Myocyte (in vitro differentiated cells): ENCODE results near the gene PIP4K2C. TPM values are rescaled to one million over a fixed set of nuclear protein-coding genes. Genes with fewer than 3 reads are reported as not detected.
A peak's percentile ranks its signal among the peaks of the same experiment; 100 is the strongest.

Source experiments
- DNase-seq: peaks from one replicate; pipeline ENCODE4 v3.0.0-alpha.2; 2012; ENCODE audit warnings: low read depth
- polyA plus RNA-seq: library from polyadenylated mRNA; unstranded; fragments of >200 nt; gene quantifications from one replicate; pipeline ENCODE4 v1.2.1, GENCODE V29; 2012; ENCODE audit warnings: missing spikeins
- total RNA-seq: library from RNA; depleted of rRNA; stranded (reverse); fragments of >200 nt; gene quantifications from 2 replicates; pipeline ENCODE4 v1.2.3, GENCODE V29; 2014

The PIP4K2C gene
- total RNA-seq = 15.4 and 20.2 TPM in 2 replicates
- polyA plus RNA-seq = 17.8 TPM

DNA sequence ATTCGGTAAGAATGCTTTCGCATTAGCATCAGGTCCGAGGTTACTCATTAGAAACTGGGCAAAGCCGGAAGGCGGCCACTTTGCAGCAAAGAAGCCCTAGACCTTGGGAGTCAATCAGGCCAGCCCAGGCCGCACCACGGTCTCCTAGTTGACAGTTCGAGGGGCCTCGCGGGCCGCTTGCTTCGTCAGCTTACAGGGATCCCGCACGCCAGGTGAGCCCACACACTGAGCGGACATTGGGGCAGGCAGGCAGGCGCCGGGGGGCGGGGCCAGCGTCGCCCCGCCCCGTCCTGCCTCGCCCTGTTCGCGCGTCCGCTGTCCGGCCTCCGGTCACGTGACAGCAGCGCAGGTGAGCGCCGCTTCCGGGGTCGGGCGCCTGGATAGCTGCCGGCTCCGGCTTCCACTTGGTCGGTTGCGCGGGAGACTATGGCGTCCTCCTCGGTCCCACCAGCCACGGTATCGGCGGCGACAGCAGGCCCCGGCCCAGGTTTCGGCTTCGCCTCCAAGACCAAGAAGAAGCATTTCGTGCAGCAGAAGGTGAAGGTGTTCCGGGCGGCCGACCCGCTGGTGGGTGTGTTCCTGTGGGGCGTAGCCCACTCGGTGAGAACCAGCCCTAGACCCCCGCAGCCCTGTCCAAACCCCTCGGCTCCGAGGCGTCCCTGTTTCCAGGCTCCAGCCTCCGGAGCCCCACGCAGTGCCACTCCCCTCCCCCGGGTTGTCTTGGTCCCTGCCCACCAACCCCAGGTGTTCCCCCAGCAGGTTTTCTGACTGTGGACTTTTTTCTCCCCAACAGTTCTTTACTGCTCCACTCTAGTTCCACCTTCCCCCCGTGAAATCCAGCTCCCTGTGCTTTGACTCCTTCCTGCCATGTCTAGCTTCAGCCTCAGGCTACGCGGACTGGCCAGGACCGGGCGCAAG is at the start of gene PIP4K2C:
Gene PIP4K2C (plus strand): TSS at position 329 of the 918 bp plus-strand sequence. CDS start 98 bp downstream, at position 427.
- peak; percentile 58 for DNase-seq

DNA sequence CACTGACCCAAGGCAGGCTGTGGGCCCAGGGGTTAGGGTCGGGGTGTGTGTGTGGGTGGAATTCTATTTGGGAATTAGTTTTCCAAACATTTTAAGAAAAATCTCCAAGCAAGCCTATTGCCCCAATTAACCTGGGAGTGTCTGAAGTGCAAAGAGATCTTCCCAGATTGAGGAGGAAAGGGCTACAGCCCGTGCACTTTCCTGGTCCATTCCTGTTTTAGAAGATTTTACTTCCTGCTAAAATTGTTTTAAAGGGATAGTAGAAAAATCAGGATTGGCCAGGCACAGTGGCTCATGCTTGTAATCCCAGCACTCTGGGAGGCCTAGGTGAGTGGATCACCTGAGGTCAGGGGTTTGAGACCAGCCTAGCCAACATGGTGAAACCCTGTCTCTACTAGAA is 49.3 kb upstream of the PIP4K2C start:
- DNase-seq = no peak

DNA sequence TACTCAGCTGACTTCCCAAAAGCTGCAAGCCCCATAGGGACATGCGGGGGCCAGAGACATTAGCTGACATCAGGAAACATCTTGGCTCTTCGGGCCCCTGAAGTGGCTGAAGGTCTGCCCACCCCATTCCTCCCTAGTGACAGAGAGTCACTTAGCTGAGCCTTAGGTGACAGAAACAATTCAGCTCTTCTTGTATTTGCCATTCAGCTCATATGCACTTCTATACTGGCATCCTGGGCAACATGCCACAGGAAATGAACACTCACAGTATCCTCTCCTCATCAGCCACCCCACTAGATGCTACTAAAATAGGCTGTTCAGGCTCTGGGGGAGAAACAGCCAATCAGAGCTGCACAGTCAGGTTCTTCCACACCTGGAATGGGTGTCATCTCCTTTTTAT is 47.4 kb upstream of the PIP4K2C start:
- no peak for DNase-seq

- DNase-seq = no peak
These were observed 45.1 kb upstream of the PIP4K2C start for GRCh38 chr12:57545809-57546437.

DNA sequence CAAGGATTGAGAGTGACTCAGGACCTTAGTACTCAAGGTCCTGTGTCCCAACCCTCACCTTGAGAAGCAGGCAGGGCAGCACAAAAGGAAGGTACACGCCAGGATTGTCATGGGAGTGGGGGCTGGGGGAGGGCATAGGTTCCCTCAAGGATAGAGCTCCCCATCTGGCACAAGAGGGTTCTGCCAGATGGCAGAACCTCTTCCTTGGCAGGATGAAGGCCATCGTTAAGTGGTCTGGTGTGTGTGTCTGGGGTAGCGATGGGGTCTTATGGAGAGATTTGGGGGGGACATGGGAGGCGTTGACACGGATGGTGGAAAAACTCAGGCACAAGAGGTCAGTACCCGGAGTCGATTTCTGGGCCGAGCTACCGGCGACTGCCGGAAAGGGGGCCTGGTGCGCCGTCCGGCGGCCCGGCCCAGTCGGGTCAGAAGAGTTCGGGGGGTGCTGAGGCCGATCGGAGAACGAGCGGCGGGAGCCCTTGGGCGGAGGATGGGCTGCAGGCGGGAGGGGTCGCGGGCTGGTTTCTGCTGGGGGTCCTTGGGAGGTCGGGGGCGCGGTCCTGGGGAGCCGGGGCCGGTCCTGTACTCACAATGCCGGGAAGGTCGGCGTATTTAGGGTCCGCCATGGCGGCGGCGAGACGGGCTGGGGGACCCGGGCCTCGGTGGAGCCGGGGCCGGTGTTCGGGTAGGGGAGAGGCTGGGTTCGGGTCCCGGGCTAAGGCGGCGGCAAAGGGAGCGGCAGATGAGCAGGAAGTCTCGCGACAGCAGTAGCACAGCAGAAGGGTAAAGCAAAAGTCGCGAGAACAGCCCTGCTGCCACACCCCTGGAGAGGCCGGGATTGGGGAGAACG is 44.3 kb upstream of the PIP4K2C start, which contains the start of gene DCTN2:
Gene DCTN2 (minus strand): TSS at position 755 of the 850 bp plus-strand sequence. CDS start 129 bp downstream, at position 626.
- DNase-seq = peak; percentile 99

- DNase-seq = no peak
These were observed 43.5 kb upstream of the PIP4K2C start for GRCh38 chr12:57547288-57548012.

DNA sequence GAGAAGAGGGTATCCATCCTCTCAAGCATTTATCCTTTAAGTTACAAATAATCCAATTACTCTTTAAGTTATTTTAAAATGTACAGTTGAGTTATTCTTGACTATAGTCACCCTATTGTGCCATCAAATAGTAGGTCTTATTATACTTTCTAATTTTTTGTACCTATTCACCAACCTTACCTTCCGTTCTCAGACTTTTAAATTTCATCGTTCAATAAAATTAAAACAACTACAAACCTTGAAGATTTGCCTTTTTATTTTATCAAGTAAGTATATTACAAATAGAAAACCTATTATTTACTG is 43.0 kb upstream of the PIP4K2C start:
- no peak for DNase-seq

DNA sequence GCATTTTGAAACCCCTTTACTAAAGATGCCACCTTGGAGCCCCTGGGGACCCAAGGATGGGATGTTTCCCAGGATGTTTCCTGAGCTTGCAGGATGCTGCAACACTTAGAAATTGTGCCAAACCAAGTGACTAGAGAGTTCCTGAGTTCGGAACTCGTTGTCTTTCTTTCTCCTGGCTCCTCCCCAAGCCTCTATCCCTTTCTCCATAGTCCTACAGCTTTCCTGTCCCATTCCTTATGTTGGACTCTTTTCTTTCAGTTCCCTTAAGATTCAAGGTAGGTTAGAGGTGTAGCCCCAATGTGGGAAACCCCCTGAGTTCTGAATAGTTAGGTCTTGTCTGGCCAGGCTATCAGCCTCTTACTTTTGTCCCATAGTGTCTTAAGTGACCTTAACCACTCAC is 42.5 kb upstream of the PIP4K2C start:
- DNase-seq = no peak

- DNase-seq = no peak
These were observed 41.6 kb upstream of the PIP4K2C start for GRCh38 chr12:57549203-57549908.

DNA sequence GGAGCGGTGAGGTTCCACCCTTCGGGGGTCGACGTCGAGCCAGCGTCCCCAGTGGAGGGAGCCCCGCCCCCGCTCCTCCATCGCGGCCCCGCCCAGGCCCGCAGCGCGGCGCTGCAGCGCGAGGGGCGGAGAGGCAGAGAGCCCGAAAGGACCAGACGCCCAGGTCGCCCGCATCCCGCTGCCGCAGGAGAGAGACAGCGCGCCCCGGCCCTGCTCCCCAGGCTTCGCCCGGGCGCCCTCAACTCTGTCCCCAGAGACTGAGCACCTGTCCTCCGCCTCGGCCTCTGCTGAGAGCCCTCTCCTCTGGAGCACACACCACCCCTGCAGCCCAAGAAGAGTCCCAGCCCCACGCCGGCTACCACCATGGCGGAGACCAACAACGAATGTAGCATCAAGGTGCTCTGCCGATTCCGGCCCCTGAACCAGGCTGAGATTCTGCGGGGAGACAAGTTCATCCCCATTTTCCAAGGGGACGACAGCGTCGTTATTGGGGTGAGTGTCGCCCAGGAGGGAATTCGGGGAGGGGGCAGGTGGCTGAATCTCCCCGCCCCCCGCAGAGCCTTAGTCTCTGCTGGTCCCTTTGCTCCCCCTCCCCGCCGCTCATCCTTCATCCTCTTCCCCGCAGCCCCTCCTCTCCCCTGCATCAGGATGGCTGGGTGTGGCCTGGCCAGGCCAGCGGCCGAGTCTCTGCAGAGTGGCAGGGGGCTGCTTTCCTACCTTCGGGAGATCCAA is 40.9 kb upstream of the PIP4K2C start, which contains the start of gene KIF5A:
Gene KIF5A (plus strand): TSS at position 136 of the 732 bp plus-strand sequence. CDS start 228 bp downstream, at position 364.
- no peak for DNase-seq

GRCh38 chr12:57550641-57551549 is 40.1 kb upstream of the PIP4K2C start:
- no peak for DNase-seq

DNA sequence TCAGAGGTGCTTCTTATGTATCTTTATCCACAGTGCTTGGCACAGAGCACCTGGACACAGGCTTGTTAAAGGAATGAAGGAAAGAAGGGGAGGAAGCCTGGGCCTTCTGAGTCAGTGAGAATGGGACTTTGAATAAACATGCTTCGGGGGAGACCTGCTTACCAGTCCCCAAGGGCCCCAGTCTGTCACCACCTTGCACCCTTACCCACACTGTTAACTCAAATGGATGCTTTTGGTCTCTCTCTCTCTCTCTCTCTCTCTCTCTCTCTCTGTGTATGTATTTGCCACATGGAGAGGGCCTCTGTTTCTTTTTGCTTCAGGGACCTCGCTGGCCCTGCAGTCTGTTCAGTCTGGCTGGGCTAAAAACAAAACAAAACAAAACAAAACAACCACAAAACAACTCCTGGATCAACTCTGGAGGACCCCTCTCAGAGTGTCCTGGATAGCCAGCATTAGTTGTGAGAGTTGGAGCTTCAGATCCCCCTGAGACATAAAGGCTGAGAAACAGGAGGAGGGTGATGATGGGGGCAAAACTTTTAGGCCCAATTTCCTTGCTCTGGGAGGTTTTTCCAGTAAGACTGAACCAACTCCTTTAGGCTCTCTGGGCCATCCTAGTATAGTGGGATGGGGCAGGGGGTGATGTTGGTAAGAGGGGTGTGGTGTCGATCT is 39.2 kb upstream of the PIP4K2C start:
- no peak for DNase-seq

- DNase-seq = no peak
These were observed 38.7 kb upstream of the PIP4K2C start for GRCh38 chr12:57552306-57552651.

DNA sequence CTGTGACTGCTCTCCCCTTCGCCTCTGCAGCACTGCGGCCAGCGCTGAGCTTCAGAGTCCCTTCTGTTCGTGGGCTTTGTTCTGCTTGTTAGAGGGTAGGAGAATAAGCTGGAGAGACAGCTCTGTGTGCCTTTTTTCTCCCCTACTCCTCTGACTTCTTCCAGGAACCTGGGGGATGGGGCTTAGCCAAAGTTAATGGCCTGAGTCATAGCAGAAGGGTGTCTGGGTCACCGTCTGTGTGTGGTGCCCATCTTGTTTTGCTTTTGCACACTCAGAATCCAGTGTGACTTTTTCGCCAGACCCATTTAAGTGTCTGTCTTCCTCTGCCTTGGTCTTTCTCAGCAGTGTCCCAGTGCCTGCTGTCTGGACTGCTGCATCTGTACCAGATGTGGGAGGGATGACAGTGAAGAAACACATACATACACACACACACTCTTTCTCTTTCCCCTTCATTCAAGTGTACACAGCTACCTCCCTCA is 38.1 kb upstream of the PIP4K2C start:
- DNase-seq = no peak

DNA sequence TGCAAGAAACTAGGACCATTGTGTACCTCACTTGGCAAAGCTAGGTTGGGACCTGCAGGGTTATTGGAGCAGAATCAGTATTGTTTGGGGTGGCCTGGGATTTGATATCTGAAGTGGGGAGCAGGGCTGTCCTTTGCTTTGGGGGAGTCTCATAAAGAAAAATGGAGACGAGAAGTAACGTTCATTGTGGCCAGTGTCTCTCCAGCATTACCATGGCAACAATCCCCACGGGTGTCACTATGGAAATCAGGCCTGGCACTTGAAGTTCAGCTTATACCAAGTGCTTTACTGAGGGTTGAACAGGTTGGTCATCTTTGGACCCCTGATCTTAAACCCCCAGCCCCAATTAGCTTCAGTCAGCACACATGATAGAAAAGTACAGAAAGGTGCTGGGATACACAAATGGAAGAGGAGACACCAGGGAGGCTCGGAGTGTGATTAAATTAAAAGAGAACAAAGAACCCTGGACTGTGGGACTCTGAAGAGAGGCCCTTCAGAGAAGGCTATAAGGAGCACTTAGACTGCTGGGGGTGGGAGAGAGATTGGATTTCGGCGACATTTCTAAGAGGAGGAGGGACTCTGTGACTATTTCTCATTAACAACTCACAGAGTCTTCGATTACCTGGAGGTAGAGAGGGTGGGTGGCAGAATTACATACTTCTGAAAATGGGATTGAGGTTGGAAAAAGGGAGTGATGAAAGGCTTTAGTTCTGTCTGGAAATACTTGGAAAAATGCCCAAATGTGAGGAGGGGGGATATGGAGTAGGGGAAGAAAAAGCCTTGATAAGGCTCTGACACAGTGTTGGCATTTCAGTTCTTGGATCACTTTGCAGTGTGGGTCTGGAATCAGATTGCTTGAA is 37.4 kb upstream of the PIP4K2C start:
- no peak for DNase-seq

DNA sequence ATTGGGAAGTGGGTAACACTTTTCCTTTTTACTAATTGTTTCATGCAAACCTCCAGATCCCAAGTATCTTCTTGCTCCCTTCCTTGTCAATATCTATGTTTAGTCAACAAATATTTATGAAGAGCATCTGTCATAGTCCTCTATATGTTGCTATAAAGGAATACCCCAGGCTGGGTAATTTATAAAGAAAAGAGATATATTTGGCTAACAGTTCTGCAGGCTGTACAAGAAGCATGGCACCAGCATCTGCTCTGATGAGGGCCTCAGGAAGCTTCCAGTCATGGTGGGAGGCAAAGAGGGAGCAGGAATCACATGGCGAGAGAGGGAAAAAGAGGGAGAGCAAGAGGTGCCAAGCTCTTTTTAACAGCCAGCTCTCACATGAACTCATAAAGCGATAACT is 36.5 kb upstream of the PIP4K2C start:
- no peak for DNase-seq

GRCh38 chr12:57554897-57555296 is 36.1 kb upstream of the PIP4K2C start:
- no peak for DNase-seq
